Measurements from ENCODE around the gene TFF3. TPM values are rescaled to one million over a fixed set of nuclear protein-coding genes. Genes with fewer than 3 reads are reported as not detected.

Gene TFF3
- total and polyA plus RNA-seq, 2 donors: 6.8 to 9.9 TPM

DNA sequence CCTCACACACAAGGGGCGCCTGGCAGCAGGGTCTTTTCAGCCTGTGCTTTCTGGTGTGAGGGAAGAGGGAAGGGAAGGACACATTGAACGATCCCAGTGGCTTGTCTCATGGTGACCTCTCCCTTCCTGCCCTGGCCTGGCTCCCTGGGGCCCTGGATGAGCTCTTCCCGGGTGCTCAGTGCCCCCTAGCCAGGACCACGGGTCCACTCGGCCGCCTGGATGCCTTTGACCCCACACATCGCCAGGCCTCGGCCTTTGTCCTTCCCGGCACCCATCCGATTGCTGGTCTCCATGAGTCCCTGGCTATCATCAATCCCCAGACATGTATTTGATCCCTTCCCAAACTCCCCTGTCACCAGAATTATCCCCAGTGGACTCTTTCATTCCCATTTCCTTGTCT, 6.0 kb upstream of the TFF3 start:
- no peak overlapping the region for H3K27ac ChIP-seq (ENCODE audit: low read depth)
- DNase-seq (ENCODE audit: extremely low spot score): no peak
- H3K4me1 ChIP-seq (ENCODE audit: insufficient read depth): no peaks in the 10 kb centered on the region
- no peak overlapping the region for H3K4me3 ChIP-seq (ENCODE audit: low read depth, low read length)
- WGBS: 82% methylated on average over 10 of the region's 10 CpGs
- no peaks in the 10 kb centered on the region for H3K36me3 ChIP-seq (ENCODE audit: insufficient read depth)

DNA sequence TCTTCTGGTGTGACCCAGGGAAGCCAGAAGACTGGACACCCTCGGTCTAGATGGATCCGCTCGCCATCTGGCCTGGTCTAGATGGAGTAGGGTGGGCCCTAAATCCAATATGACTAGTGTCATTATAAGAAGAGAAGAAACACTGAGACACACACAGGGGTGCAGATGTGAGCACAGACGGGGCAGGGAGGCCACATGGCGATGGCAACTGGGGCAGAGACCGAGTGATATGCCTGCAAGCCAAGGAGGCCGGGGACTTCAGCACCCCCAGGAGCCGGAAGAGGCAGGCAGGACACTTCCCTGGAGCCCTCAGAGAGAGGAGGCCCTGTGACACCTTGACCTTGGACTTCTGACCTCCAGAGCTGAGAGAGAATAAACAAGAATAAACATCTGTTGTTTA, 5.6 kb upstream of the TFF3 start:
- no peak overlapping the region for H3K27ac ChIP-seq (ENCODE audit: low read depth)
- DNase-seq (ENCODE audit: extremely low spot score): no peak
- WGBS: 92% methylated on average over 8 of the region's 8 CpGs
- H3K36me3 ChIP-seq (ENCODE audit: insufficient read depth): no peaks in the 10 kb centered on the region
- H3K4me1 ChIP-seq (ENCODE audit: insufficient read depth): no peaks in the 10 kb centered on the region
- H3K4me3 ChIP-seq (ENCODE audit: low read depth, low read length): no peak overlapping the region

DNA sequence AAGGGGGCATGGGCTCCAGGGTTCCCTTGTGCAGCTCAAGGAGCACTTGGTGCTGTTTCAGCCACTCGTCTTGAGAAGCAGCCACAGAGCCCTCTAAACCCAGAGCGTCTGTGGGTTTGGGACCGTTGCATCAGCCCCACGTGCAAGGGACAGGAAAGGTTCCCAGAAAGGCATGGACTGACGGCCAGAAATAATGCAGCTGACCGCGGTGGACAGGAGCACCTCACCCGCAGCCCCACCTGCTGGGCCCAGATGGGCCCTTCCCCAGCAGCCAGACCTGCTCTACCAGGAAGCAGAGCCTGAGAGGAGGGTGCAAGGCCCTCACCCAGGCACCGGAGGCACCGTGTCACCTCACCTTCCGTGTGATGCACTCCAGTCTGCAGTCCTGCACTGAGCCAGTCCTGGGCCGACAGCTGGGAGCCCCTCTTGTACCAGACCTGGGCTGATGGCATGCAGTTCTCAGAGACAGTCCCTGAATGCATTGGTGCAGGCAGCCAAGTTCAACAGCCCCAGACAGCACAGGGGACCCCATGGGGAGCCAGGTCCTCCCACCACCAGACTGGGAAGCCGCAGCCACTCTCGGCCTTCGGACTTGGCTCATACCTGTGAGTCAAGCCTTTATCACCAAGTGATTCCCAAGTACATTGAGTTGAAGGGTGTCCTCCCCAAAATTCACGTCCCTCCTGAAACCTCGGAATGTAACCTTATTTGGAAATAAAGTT, 4.8 kb upstream of the TFF3 start:
- WGBS: 65% methylated on average over 17 of the region's 17 CpGs
- no peak for DNase-seq (ENCODE audit: extremely low spot score)
- Histone ChIP-seq H3K36me3 (ENCODE audit: insufficient read depth) (no peaks in the 10 kb centered on the region), H3K4me3 (ENCODE audit: low read depth, low read length) (no peak overlapping the region), H3K4me1 (ENCODE audit: insufficient read depth) (no peaks in the 10 kb centered on the region), H3K27ac (ENCODE audit: low read depth) (no peak overlapping the region)

DNA sequence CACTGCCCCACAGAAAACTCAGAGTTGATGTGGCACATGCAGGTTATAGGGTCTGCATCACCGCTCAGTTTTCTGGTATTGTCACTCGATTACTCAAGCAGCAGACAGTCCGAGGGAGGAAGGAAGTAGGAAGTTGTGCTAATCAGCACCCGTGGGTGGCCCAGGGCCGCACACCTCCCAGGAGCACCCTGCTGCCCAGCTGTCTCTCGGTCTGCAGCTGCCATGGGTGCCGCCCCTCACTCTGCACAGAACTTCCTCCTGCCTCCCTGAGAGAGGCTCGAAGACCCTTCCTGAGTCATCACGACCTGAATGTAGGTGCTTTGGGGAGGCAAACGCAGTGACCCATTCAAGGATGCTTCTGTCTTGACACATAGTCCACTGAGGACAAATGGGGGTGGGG, 4.2 kb upstream of the TFF3 start:
- H3K4me1 ChIP-seq (ENCODE audit: insufficient read depth): no peaks in the 10 kb centered on the region
- DNase-seq (ENCODE audit: extremely low spot score): no peak
- no peaks in the 10 kb centered on the region for H3K36me3 ChIP-seq (ENCODE audit: insufficient read depth)
- no peak overlapping the region for H3K27ac ChIP-seq (ENCODE audit: low read depth)
- H3K4me3 ChIP-seq (ENCODE audit: low read depth, low read length): no peak overlapping the region
- WGBS: 71% methylated on average over 10 of the region's 10 CpGs

DNA sequence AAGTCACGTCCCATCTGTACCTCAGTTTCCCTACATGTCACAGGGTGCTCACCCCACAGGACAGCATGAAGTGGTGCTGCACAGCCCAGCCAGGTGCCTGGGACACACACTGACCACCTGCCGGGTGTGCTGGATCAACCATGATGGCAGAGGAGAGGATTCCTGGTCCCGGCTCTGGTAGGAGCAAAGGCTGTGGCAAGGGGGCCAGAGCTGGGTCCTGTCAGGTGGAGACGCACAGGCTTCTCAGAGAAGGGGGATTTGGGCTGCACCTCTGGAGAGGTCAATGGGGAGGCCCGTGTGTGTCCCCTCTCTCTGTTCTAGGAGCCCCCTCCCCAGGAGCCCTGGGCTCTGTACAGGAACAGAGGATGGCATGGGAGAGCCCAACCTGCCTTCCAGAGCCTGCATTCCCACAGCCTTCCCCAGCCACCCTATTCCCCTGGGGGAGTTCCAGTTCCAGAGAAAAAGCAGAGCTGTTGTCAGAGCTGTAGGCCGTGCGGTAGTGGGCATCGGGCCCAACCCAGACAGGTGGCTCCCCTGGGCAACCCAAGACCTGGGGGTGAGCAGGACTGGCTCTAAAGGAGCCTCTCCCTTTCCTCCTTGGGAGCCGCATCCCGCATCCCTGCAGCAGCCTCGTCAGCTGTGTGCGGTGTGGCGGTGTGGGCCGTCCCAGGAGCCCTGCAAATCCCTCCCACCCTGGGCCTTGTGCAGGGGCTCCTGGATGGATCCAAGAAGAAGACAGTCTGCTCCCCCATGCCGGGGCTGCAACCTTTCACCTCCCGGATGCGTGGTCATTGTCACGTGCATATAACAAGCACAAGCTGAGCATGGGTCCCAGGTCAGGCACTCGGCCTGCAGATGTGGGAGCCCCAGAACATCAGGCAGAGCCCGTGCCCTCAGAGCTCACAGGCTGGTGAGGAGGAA, 2.9 kb upstream of the TFF3 start:
- Histone ChIP-seq H3K27ac (ENCODE audit: low read depth) (no peak overlapping the region), H3K4me1 (ENCODE audit: insufficient read depth) (no peaks in the 10 kb centered on the region), H3K36me3 (ENCODE audit: insufficient read depth) (no peaks in the 10 kb centered on the region), H3K4me3 (ENCODE audit: low read depth, low read length) (no peak overlapping the region)
- WGBS: 74% methylated on average over 20 of the region's 20 CpGs
- no peak for DNase-seq (ENCODE audit: extremely low spot score)

DNA sequence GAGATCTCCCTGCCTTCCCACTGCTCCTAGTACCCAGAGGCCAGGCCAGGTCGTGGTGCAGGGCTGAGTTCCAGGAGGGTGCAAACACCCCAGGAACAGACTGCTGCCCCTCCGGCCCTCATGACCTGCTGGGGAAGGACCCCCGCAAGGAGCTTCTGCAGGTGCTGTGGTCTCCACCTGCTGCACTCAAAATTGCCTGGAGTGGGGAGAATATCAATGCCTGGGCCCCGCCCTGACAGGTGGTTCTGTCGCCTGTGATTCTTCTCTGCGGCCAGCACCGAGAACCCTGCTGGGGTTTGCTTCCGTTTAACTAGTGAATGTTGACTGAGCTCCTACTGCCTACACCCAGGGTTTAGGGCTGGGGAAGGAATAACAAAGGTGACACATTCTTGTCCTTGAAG, 2.1 kb upstream of the TFF3 start:
- H3K36me3 ChIP-seq (ENCODE audit: insufficient read depth): no peaks in the 10 kb centered on the region
- 71% methylated on average over 8 of the region's 8 CpGs for WGBS
- H3K27ac ChIP-seq (ENCODE audit: low read depth): no peak overlapping the region
- DNase-seq (ENCODE audit: extremely low spot score): no peak
- no peaks in the 10 kb centered on the region for H3K4me1 ChIP-seq (ENCODE audit: insufficient read depth)
- H3K4me3 ChIP-seq (ENCODE audit: low read depth, low read length): no peak overlapping the region

DNA sequence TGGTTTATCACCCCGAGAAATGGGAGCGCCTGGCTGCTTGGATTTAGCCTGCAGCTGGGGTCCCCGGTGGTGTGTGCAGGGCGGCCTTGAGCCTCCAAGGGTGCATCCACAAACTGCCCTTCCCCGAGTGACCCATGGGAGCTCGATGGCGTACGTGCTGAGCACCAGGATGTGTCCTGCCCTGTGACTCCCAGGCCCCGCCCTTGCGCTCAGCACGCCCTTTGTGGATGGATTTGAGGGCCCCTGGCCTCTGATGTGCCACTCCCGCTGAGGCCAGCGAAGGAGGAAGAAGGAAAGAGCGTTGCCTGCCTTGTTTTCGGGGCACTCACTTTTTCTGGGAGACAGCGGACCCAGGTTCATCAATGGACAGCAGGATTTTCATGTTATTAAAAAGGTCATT, 1.7 kb upstream of the TFF3 start:
- 87% methylated on average over 16 of the region's 16 CpGs for WGBS
- H3K36me3 ChIP-seq (ENCODE audit: insufficient read depth): no peaks in the 10 kb centered on the region
- no peak overlapping the region for H3K27ac ChIP-seq (ENCODE audit: low read depth)
- no peaks in the 10 kb centered on the region for H3K4me1 ChIP-seq (ENCODE audit: insufficient read depth)
- no peak for DNase-seq (ENCODE audit: extremely low spot score)
- H3K4me3 ChIP-seq (ENCODE audit: low read depth, low read length): no peak overlapping the region

DNA sequence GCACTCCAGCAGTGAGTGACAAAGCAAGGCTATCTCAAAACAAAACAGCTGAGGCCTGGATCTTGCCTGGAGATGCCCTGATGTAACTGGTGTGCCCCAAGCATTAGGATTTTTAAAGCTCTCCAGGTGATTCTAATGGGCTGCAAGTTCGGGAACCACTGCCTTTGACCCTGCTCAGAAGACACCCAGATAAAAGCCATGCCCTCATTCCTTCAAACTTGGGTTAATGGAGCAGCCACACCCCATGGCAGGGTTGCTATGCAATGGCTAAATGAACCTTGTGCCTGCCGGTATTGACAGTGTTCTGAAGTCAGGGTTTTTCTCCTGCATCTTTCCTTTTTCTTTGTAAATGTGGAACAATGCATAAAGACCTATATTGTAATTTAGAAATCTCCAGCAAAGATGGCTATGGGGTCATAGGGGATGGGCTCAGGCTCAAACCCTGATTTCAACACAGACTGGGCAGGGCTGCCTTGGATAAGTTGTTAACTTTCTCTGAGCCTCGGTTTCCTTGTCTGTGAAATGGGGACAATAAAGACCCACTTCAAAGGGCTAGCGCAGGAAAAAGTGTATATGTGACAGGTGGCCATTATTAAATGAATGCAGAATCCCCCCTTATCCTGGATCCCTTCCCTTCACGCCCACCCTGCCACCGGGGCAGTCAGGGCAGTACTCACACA, 453 bp downstream of the TFF3 start:
- H3K4me3 ChIP-seq (ENCODE audit: low read depth, low read length): no peak overlapping the region
- WGBS: 89% methylated on average over 6 of the region's 6 CpGs
- no peak overlapping the region for H3K27ac ChIP-seq (ENCODE audit: low read depth)
- no peaks in the 10 kb centered on the region for H3K36me3 ChIP-seq (ENCODE audit: insufficient read depth)
- no peaks in the 10 kb centered on the region for H3K4me1 ChIP-seq (ENCODE audit: insufficient read depth)
- DNase-seq (ENCODE audit: extremely low spot score): no peak

DNA sequence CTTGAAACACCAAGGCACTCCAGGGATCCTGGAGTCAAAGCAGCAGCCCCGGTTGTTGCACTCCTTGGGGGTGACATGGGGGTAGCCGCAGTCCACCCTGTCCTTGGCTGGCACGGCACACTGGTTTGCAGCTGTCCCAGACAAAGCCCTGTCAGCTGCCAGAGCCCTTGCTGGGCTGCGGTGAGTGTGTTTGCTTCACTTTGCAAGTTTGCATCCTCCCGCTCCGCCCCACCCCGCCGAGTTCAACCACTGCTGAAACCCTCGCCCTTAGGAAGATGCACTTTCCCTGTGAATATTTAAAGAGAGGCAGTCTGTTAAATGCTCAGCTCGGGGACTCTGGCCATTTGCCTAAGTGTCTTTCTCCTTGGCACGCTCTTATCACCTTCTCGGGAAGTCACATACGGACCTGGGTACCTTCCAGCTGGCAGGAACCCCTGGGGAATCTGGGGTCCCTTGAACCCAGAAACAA, 1.7 kb downstream of the TFF3 start:
- no peaks in the 10 kb centered on the region for H3K36me3 ChIP-seq (ENCODE audit: insufficient read depth)
- no peak overlapping the region for H3K4me3 ChIP-seq (ENCODE audit: low read depth, low read length)
- 27% methylated on average over 13 of the region's 13 CpGs for WGBS
- DNase-seq (ENCODE audit: extremely low spot score): no peak
- H3K27ac ChIP-seq (ENCODE audit: low read depth): no peak overlapping the region
- no peaks in the 10 kb centered on the region for H3K4me1 ChIP-seq (ENCODE audit: insufficient read depth)

DNA sequence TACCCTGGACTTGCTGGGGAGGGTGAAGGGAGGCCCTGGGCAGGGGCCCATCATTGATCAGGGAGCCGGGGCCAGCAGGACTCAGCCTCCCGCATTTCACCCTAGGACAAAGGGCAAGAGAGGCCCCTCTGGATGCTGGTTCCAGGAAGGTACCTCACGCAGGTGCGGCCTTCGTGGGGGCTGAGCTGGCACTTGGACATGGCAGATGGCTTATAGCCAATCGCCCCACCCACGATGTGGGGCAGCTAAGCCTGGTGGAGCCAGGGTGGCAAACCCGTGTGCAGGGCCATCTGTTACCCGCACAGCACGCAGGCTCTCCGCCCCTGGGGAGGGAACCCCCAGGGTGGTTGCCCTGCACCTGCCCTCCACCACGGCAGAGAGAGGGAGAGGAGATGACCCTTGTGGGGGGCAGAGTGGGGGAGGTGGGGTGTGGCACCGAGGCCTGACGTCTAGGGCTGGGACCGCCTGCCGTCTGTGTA, 2.5 kb downstream of the TFF3 start:
- WGBS: 81% methylated on average over 16 of the region's 16 CpGs

DNA sequence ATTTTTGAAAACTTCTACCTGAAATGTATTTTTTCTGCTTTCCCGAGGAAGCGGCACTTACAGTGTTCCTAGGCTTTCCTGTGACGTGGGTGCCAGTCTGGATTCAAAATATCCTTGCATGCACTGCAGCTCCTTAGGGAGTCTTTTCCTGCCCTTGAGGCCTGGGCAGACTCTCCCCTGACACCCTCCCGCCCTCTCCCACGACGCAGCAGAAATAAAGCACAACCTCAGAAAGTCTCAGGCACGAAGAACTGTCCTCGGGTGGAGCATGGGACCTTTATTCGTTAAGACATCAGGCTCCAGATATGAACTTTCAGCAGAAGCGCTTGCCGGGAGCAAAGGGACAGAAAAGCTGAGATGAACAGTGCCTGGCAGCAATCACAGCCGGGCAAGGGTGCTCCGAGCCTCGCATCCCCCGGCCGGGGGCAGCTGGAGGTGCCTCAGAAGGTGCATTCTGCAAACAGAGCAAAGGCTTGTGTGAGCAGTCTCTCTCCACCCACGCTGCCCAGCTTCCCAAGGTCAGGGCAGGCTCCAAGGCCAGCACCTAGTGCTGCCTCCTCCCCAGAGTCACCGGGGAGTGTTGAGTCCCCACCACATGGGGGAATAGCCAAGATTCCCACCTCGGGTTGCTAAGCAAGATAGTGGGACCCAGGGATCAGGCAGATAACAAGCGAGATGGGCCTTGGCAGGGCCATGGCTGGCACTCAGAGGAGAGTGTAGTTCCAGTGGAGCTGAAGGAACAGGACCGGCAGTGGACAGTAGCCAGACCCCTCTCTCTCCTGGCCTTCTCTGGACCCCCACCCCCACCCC, 3.2 kb downstream of the TFF3 start:
- Histone ChIP-seq H3K4me1 (ENCODE audit: insufficient read depth) (no peaks in the 10 kb centered on the region), H3K4me3 (ENCODE audit: low read depth, low read length) (no peak overlapping the region), H3K27ac (ENCODE audit: low read depth) (no peak overlapping the region), H3K36me3 (ENCODE audit: insufficient read depth) (no peaks in the 10 kb centered on the region)
- no peak for DNase-seq (ENCODE audit: extremely low spot score)
- WGBS: 83% methylated on average over 21 of the region's 21 CpGs

More for the DNA sequence above, 2.5 kb downstream of the TFF3 start:
- Histone ChIP-seq H3K4me1 (ENCODE audit: insufficient read depth) (no peaks in the 10 kb centered on the region), H3K4me3 (ENCODE audit: low read depth, low read length) (no peak overlapping the region), H3K27ac (ENCODE audit: low read depth) (no peak overlapping the region), H3K36me3 (ENCODE audit: insufficient read depth) (no peaks in the 10 kb centered on the region)
- no peak for DNase-seq (ENCODE audit: extremely low spot score)

DNA sequence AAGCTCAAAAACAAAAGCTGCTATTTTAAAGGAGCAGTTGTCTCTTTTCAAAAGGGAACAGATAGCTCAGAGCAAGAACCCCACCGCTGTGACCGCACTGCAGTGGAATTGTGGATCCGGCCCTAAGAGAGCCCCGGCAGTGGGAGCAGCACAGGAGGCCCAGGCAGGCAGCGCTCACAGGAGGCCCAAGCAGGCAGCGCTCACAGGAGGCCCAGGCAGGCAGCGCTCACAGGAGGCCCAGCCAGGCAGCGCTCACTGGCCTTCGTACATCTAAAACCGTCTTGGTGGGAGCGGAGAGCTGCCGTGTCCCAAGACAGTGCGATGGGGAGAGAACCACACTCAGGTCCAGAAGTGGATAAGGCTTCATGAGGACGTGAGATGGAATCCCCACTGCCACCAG, 4.0 kb downstream of the TFF3 start:
- H3K4me3 ChIP-seq (ENCODE audit: low read depth, low read length): no peak overlapping the region
- H3K4me1 ChIP-seq (ENCODE audit: insufficient read depth): no peaks in the 10 kb centered on the region
- no peak overlapping the region for H3K27ac ChIP-seq (ENCODE audit: low read depth)
- H3K36me3 ChIP-seq (ENCODE audit: insufficient read depth): no peaks in the 10 kb centered on the region
- DNase-seq (ENCODE audit: extremely low spot score): no peak
- WGBS: 91% methylated on average over 14 of the region's 14 CpGs

DNA sequence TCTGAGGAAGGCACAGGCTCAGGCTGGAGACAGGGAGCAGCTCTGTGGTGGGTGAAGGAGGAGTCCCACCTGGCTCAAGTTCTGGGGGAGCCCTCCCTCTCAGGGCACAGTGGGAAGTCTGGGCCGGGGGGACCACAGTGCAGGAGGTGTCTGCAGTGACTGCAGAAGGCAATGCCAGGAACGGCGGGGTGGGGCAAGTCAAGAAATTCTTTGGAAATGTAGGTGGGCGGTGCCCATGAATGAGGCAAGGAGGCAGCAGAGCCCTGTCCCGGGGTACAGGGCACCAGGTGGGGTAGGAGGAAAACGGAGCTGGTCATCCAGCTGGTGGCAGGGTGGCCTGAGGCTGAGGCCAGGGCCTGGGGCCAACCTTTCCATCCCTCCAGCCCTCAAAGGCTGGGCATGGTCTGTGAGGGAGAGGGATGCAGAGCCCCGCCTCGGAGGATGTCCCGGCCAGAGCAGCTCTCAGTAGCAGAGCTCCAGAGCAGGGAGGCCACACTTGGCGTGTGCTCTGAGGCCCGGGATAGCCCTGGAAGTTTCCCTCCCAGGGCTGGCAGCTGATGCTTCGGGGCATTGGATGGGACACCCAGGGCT, 4.7 kb downstream of the TFF3 start:
- no peaks in the 10 kb centered on the region for H3K4me1 ChIP-seq (ENCODE audit: insufficient read depth)
- no peak for DNase-seq (ENCODE audit: extremely low spot score)
- no peak overlapping the region for H3K27ac ChIP-seq (ENCODE audit: low read depth)
- no peak overlapping the region for H3K4me3 ChIP-seq (ENCODE audit: low read depth, low read length)
- H3K36me3 ChIP-seq (ENCODE audit: insufficient read depth): no peaks in the 10 kb centered on the region
- WGBS: 68% methylated on average over 12 of the region's 12 CpGs
